HL-60 (cell line): Measurements from ENCODE around the gene FAM83C.

Experiments used
- DNase-seq, 2 experiments: peaks; one replicate each; pipeline ENCODE4 v3.0.0-alpha.2; 2010 to 2020; ENCODE audit warnings: low read depth in 1 of 2, low spot score in 1 of 2
- H3K27ac ChIP-seq: fragments of 250-450 bp; sonication (Bioruptor Pico); replicated peaks from 2 replicates; pipeline ENCODE4 v1.5.1; 2020; ENCODE audit warnings: mild to moderate bottlenecking, moderate library complexity
- H3K27me3 ChIP-seq: fragments of 250-450 bp; sonication (Bioruptor Pico); 2 replicates; pipeline ENCODE4 v1.5.1; 2021; ENCODE audit warnings: mild to moderate bottlenecking, moderate library complexity; ENCODE audit not compliant: insufficient read depth, poor library complexity, severe bottlenecking
- H3K4me3 ChIP-seq: replicated peaks from 2 replicates; pipeline ENCODE4 v1.5.1; 2011; ENCODE audit warnings: mild to moderate bottlenecking, control low read depth, low read length; ENCODE audit not compliant: insufficient read depth
- GABPA ChIP-seq: IDR thresholded peaks from 2 replicates; pipeline ENCODE4 v1.6.1; 2012; ENCODE audit warnings: low read depth
- POLR2AphosphoS5 ChIP-seq: IDR thresholded peaks from 2 replicates; pipeline ENCODE4 v1.6.1; 2012; ENCODE audit warnings: low read depth
- SPI1 ChIP-seq: IDR thresholded peaks from 2 replicates; pipeline ENCODE4 v1.6.1; 2012; ENCODE audit warnings: low read depth, mild to moderate bottlenecking, borderline replicate concordance
- TF ChIP-seq, protein P1 (sequence below): IDR thresholded peaks from 2 replicates; pipeline ENCODE4 v1.6.1; 2012; ENCODE audit warnings: low read depth; ENCODE audit not compliant: insufficient replicate concordance
- TF ChIP-seq, protein P2 (sequence below): IDR thresholded peaks from one replicate; pipeline ENCODE4 v1.5.1; 2011; ENCODE audit warnings: low read length, control low read depth, inconsistent platforms; ENCODE audit not compliant: insufficient read depth

The FAM83C gene

DNA sequence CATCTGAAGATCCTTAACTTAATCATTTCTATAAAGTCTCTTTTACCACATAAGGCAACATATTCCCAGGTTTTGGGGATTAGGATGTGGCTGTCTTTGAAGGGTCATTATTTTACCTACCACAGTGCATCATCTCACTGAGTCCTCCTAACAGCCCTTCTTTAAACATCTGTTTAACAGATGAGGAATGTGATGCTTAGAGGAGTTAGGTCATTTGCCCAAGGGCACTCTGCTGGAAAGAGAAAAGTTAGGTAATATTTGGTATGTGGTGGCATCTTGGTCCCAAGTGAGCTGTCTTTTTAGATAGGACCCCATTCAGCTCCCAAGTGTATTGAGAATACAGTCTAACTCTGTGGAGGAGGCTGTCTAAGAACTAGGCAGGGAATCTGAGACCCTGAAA lies 54.7 kb downstream of the FAM83C start:
- TF ChIP-seq, protein P1, sequence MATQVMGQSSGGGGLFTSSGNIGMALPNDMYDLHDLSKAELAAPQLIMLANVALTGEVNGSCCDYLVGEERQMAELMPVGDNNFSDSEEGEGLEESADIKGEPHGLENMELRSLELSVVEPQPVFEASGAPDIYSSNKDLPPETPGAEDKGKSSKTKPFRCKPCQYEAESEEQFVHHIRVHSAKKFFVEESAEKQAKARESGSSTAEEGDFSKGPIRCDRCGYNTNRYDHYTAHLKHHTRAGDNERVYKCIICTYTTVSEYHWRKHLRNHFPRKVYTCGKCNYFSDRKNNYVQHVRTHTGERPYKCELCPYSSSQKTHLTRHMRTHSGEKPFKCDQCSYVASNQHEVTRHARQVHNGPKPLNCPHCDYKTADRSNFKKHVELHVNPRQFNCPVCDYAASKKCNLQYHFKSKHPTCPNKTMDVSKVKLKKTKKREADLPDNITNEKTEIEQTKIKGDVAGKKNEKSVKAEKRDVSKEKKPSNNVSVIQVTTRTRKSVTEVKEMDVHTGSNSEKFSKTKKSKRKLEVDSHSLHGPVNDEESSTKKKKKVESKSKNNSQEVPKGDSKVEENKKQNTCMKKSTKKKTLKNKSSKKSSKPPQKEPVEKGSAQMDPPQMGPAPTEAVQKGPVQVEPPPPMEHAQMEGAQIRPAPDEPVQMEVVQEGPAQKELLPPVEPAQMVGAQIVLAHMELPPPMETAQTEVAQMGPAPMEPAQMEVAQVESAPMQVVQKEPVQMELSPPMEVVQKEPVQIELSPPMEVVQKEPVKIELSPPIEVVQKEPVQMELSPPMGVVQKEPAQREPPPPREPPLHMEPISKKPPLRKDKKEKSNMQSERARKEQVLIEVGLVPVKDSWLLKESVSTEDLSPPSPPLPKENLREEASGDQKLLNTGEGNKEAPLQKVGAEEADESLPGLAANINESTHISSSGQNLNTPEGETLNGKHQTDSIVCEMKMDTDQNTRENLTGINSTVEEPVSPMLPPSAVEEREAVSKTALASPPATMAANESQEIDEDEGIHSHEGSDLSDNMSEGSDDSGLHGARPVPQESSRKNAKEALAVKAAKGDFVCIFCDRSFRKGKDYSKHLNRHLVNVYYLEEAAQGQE: no peak
- TF ChIP-seq POLR2AphosphoS5 (no peak), GABPA (no peak), SPI1 (no peak)
- TF ChIP-seq, protein P2, sequence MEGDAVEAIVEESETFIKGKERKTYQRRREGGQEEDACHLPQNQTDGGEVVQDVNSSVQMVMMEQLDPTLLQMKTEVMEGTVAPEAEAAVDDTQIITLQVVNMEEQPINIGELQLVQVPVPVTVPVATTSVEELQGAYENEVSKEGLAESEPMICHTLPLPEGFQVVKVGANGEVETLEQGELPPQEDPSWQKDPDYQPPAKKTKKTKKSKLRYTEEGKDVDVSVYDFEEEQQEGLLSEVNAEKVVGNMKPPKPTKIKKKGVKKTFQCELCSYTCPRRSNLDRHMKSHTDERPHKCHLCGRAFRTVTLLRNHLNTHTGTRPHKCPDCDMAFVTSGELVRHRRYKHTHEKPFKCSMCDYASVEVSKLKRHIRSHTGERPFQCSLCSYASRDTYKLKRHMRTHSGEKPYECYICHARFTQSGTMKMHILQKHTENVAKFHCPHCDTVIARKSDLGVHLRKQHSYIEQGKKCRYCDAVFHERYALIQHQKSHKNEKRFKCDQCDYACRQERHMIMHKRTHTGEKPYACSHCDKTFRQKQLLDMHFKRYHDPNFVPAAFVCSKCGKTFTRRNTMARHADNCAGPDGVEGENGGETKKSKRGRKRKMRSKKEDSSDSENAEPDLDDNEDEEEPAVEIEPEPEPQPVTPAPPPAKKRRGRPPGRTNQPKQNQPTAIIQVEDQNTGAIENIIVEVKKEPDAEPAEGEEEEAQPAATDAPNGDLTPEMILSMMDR: no peak
- no peak overlapping the region for H3K4me3 ChIP-seq
- no peaks in the 10 kb centered on the region for H3K27me3 ChIP-seq
- peak overlapping the region; percentile 62 for H3K27ac ChIP-seq
- DNase-seq: peak in 1 of 2 experiments; percentile 78

DNA sequence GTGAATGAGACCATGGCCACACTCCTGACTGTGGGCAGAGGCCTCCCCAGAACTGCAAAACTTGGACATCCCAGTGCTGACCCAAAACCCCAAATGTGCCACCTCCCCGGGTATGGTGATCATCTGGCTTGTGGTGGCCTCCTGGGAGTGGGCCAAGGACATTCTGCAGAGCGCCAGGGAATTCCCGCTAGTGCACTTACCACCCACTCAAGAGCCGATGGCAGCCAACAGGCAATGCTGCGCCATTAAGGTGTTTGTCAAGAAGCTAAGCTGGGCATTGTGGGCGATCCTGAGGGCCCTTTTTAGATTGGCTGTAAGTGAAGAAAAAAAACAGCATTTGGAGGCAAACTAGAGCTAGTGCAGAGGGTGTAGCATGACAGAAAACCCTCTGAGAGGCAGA lies 56.3 kb downstream of the FAM83C start:
- no peaks in the 10 kb centered on the region for H3K27me3 ChIP-seq
- H3K27ac ChIP-seq: no peak overlapping the region
- no peak for DNase-seq
- no peak overlapping the region for H3K4me3 ChIP-seq
- TF ChIP-seq GABPA (no peak), SPI1 (no peak), POLR2AphosphoS5 (no peak)
- TF ChIP-seq, protein P1: no peak
